Measurements from ENCODE around the gene HLA-DMB. TPM values are rescaled to one million over a fixed set of nuclear protein-coding genes. Genes with fewer than 3 reads are reported as not detected.

HLA-DMB gene
- total RNA-seq, 1 experiment from 2014 or later: 1.7 TPM

DNA sequence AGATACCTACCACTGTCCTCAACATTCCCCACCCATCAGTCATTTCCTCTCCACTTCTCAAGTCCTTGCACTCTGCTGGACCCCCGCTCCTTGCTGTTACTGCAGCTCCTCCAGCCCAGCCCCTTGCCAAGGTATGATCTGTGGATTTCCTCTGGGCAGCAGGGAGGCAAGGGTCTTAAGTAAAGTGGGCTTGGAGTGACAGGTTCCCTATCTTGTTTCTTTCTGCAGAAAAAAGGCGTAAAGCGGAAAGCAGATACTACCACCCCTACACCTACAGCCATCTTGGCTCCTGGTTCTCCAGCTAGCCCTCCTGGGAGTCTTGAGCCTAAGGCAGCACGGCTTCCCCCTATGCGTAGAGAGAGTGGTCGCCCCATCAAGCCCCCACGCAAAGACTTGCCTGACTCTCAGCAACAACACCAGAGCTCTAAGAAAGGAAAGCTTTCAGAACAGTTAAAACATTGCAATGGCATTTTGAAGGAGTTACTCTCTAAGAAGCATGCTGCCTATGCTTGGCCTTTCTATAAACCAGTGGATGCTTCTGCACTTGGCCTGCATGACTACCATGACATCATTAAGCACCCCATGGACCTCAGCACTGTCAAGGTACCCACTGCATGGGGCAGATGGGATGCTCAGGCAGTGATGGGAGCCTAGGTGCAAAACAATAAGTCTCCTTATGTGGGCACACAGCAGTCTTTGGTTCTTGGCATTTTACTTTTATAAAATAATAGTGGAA, 35.7 kb upstream of the HLA-DMB start:
- no CpG with 5 or more reads among the region's 7 CpGs for WGBS (ENCODE audit: extremely low coverage, insufficient read length, low lambda C conversion rate)
- no peak overlapping the region for H3K9ac ChIP-seq (ENCODE audit: extremely low read depth, insufficient read length, low read length)
- H4K20me1 ChIP-seq (ENCODE audit: control insufficient read depth, insufficient read depth, insufficient read length): no peaks in the 10 kb centered on the region
- no peak overlapping the region for H2BK20ac ChIP-seq (ENCODE audit: low read depth, low read length, poor library complexity, severe bottlenecking)
- DNase-seq: no peak
- Mint-ChIP-seq H3K27ac (peak overlapping the region in 1 of 3 experiments; percentile 65; a peak in 2 of 7 replicates), H3K4me3 (peak overlapping the region; percentile 96), H3K27me3 (ENCODE audit: low read depth) (peaks cover 3% of the 10 kb centered on the region), H3K4me1 (peaks cover 23 to 53% of the 10 kb centered on the region in 2 experiments), H3K9me3 (peaks cover 7 to 9% of the 10 kb centered on the region in 2 experiments), H3K36me3 (ENCODE audit: insufficient read depth in 1 of 3, low read depth in 3 of 3) (peaks cover 94 to 99% (median 96%) of the 10 kb centered on the region in 3 experiments)
- H3K23me2 ChIP-seq (ENCODE audit: insufficient read length, low read depth, low read length, poor library complexity, severe bottlenecking): peaks cover 12% of the 10 kb centered on the region
- no peak overlapping the region for H2BK120ac ChIP-seq (ENCODE audit: low read depth, low read length, poor library complexity, severe bottlenecking)
- H3K18ac ChIP-seq (ENCODE audit: insufficient read length, low read depth, low read length): no peak overlapping the region
- H2BK12ac ChIP-seq (ENCODE audit: insufficient read length, low read depth, low read length): no peak overlapping the region
- H2AFZ ChIP-seq (ENCODE audit: low read length): no peak overlapping the region
- no peak overlapping the region for H2BK5ac ChIP-seq (ENCODE audit: insufficient read length, low read length)
- no peak overlapping the region for H3K27ac ChIP-seq (ENCODE audit: insufficient read length, low read depth, low read length)
- no peak overlapping the region for H2BK15ac ChIP-seq (ENCODE audit: low read depth, low read length)
- no peak overlapping the region for H3K4me2 ChIP-seq (ENCODE audit: insufficient read depth, insufficient read length, low read length)
- H3K56ac ChIP-seq (ENCODE audit: insufficient read length, low read depth, low read length): no peak overlapping the region
- H3K9me3 ChIP-seq (ENCODE audit: control insufficient read depth, low read depth, low read length): no peaks in the 10 kb centered on the region
- no peak overlapping the region for H4K8ac ChIP-seq (replicated peaks; ENCODE audit: insufficient read length, low read depth, low read length)
- peaks cover 41% of the 10 kb centered on the region for H3K79me2 ChIP-seq (ENCODE audit: insufficient read depth, low read length)
- H3K23ac ChIP-seq (ENCODE audit: insufficient read length, low read depth, low read length): no peak overlapping the region
- no peaks in the 10 kb centered on the region for H3K27me3 ChIP-seq (ENCODE audit: insufficient read depth, low read length)
- TF ChIP-seq, protein P1, sequence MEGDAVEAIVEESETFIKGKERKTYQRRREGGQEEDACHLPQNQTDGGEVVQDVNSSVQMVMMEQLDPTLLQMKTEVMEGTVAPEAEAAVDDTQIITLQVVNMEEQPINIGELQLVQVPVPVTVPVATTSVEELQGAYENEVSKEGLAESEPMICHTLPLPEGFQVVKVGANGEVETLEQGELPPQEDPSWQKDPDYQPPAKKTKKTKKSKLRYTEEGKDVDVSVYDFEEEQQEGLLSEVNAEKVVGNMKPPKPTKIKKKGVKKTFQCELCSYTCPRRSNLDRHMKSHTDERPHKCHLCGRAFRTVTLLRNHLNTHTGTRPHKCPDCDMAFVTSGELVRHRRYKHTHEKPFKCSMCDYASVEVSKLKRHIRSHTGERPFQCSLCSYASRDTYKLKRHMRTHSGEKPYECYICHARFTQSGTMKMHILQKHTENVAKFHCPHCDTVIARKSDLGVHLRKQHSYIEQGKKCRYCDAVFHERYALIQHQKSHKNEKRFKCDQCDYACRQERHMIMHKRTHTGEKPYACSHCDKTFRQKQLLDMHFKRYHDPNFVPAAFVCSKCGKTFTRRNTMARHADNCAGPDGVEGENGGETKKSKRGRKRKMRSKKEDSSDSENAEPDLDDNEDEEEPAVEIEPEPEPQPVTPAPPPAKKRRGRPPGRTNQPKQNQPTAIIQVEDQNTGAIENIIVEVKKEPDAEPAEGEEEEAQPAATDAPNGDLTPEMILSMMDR (conservative IDR thresholded peaks at IDR 0.05): no peak
- peaks cover 20% of the 10 kb centered on the region for H3K79me1 ChIP-seq (ENCODE audit: insufficient read depth, low read depth, low read length, poor library complexity, severe bottlenecking)
- no peak overlapping the region for H3K14ac ChIP-seq (ENCODE audit: insufficient read depth, low read length)
- H4K91ac ChIP-seq (ENCODE audit: insufficient read length, low read depth, low read length): no peak overlapping the region
- H3K4ac ChIP-seq (ENCODE audit: low read depth, low read length): no peak overlapping the region
- no peak overlapping the region for H4K5ac ChIP-seq (ENCODE audit: insufficient read length, low read depth, low read length)
- no peaks in the 10 kb centered on the region for H3K4me1 ChIP-seq (ENCODE audit: insufficient read depth, low read length)
- no peak overlapping the region for H2AK5ac ChIP-seq (ENCODE audit: insufficient read length, low read length)
- H3T11ph ChIP-seq (ENCODE audit: low read length): no peak overlapping the region
